ENCODE results near the gene MDC1.

Gene MDC1

DNA sequence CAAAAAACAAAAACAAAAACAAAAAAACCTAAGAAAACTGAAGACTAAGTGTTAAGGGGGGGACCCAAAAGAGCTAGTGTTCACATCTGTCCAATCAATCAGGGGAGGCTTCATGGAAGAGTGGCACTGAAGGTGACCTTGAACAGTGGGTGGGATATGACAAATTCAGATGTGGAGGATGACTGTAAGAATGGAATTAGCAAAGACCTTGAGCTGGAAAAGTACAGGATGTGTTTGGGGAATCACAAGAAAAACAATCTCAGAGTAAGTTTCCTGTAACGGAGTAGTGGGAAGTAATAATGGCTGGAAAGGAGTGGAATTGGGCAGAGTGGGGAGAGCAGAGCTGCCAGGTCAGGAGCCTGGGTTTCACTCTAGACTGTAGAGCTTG, 30.2 kb upstream of the MDC1 start:
- no peak for DNase-seq (ENCODE audit: low read depth, low spot score)

DNA sequence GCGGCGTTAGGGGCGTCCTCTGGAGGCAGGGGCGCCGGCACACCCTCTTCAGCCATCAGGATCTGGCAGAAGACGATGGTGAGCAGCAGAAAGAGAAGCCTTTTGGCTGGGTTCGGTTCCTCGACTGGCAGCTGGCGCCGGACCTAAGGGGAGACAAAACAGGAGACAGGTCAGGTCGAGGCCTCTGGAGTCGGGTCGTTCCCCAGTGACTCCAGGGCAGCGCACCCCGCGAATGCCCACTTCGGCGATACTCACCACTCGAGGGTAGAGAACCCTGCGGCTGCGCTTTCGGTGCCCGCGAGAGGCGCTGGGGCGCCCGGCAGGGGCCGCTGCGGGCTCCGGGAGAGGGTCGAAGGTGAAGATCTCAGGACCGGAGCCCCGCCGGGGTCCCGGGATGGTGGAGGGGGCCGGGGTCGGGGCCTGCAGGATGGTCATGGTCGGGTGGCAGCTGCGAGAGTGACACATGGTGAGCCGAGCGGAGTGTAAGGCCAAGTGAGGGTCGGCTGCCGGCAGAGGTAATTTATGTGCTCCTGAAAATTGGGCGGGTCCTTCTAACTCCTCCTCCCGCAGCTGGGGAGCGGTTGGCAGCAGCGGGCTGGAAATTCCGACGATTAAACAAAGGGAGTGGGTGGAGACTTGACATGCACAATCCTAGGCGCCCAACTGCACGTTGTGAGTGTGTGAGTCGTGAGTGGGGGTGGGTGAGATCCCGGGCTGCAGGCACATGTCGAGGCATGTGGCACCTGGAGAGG, 27.1 kb upstream of the MDC1 start, which contains the start of gene IER3:
TSS of gene IER3 (minus strand) at position 494 of the 752 bp plus-strand sequence. CDS start at position 465, 29 bp downstream.
- peak; percentile 76 for DNase-seq (ENCODE audit: low read depth, low spot score)

DNA sequence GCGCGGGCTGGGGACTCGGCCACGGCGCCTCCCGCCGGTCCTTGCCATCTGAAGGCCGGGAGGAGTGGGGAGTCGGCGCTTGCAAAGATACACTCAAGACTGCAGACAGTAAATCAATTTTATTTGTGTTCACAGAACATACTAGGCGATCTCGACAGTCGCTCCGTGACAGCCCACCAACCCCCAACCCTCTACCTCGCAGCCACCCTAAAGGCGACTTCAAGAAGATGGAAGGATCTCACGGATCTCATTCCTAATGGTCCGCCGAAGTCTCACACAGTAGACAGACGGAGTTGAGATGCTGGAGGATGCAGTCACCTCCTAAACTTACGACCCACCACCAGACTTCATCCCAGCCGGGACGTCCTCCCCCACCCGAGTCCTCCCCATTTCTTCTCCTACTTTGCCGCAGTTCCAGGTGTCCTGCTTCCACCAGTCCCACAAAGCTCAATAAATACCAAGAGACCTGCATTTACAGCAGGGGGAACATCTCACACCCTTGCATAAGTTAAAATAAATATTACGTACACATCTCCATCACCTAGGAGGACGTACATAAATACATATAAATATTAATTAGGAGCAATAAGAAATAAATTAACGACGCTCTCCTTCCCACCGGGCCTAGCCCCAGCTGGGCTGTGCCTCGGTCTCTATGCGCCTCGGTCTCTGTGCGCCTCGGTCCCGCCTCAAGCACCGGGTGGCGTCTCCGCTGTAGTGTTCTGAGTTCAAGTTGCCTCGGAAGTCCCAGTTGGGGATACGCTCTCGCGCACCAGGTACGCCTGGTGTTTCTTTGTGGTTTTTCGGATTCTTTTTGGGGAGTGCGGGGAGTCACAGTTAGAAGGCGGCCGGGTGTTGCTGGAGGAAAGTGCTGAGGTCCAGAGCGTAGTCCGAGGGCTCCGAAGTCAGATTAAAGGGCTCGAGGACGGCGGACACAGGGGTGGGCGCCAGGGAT, 26.3 kb upstream of the MDC1 start:
- DNase-seq (ENCODE audit: low read depth, low spot score) = no peak

DNA sequence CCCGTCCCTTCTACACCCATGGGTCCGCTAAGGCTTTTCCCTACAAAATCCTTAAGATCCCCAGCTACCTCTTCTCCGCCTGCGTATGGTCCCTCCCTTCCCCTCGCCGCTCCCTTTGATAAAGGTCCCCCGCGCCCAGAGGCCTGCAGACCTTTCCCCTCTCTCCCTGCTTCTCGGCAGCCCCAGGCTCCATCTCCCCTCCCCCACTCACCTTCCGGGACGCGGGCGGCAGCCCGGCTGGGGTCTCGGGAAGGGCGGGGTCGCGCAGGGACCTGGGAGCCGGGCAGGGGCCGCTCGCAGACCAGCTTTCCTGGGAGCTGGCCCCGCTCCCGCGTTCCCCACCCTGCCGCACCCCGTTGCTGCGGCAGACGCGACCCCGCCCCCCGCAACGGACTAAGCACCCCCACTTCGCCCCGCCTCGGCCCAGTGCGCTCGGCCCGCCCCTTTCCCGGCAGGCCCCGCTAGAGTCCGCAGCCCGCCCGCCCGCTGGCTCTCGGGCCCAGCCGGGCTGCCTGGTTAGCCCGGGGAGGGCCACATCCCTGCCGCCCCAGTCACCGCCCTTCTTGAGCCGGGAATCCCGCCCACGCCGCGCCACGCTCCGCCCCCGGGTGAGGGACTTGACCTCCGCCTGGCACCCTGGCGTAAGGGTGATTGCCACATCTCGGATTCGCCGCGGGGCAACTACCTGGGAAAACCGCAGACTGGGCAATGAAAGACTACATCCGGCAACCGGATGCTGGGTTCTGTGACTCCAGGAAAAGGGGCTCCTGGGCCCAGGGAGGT, 25.4 kb upstream of the MDC1 start, which contains the start of gene FLOT1:
TSS of gene FLOT1 (minus strand) at position 372 of the 783 bp plus-strand sequence. CDS start 498 bp downstream, outside the sequence.
- DNase-seq (ENCODE audit: low read depth, low spot score) = peak; percentile 68

DNA sequence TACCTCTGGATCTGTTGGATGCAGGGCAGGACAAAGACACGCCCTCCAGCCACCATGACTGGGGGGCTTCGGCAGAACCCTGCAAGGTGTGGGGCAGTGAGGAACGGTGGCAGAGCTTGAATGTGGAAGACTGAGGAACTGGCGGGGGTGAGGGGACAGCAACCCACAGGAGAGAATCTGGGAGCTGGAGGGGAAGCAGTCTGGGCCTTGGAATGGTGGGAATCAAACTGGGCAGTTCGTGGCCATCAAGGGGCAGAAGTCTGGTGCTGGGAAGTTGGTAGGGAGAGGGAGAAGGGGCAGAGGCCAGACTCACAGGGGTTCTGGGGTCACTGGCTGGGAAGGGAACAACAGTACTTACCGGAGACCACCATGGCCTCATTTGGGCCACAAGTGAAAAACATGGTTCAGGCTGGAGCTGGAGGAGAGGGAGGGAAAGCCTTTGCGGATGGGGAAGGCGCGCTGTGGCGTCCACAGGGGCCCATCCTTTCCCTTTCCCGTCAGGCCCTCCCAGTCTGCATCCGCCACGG, 24.8 kb upstream of the MDC1 start:
- no peak for DNase-seq (ENCODE audit: low read depth, low spot score)

DNA sequence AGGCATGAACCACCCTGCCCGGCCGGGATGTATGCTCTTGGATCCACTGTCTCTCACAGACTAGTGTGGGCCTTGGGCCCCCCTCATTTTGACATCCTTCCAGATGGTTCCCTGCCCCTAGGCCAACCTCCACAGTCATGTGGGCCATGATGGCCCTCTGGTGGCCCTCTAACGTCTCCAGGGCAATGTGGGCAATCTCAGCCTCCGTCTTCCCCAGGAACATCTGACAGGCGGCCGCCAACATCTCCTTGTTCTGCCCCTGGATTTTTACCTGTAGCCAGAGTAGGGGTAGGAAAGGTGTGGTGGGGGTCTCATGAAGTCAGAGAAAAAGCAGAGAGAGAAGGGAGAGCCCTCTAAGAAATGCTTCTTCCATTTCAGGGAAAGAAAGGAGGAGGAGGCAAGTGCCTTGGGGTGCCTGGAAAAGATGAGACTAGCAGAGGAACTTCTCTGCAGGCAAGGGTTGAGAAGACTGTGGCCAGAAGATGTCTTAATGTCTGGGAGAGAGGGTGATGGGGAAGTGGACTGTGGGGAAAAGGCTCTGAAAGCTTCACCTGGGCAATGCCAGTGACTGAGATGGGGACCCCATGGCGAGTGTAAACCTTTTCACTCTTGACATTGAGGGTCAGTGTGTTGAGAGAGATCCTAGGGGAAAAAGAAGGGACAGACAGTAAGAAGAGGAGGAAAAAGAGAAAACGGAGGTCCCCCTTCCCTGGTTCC, 24.1 kb upstream of the MDC1 start:
- no peak for DNase-seq (ENCODE audit: low read depth, low spot score)

DNA sequence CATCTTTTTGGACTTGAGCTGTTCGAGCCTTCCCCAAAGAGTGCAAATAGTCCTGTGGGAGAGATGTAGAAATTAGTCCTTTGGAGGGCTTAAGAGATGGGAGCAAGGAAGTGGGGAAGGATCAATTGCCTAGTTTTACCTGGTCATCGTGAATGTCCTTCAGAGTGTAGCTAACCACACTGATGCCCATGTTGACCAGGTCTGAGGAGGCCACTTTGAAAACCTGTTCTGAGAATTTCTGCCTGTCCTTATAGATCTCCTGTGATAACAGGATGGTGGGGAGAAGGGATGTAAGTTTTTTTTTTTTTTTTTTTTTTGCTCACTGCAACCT, 23.4 kb upstream of the MDC1 start:
- no peak for DNase-seq (ENCODE audit: low read depth, low spot score)

DNA sequence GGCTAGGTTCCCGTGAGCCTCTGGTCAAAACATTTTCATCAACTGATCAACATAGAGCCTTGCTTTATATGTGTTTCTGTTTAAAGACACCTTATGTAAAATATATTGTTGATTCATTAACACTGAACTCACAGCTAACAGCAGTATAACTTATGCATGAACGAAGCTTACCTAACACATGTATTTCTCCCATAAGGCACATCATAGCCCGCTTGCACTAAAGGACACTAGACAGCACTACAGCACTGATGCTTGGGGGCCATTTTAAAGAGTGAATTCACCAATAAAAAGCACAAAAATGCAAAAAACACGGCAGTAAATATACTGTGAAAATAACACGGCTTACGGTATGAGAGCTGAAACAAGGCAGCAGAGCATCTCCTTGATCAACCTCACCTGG, 21.5 kb upstream of the MDC1 start:
- DNase-seq (ENCODE audit: low read depth, low spot score) = no peak

DNA sequence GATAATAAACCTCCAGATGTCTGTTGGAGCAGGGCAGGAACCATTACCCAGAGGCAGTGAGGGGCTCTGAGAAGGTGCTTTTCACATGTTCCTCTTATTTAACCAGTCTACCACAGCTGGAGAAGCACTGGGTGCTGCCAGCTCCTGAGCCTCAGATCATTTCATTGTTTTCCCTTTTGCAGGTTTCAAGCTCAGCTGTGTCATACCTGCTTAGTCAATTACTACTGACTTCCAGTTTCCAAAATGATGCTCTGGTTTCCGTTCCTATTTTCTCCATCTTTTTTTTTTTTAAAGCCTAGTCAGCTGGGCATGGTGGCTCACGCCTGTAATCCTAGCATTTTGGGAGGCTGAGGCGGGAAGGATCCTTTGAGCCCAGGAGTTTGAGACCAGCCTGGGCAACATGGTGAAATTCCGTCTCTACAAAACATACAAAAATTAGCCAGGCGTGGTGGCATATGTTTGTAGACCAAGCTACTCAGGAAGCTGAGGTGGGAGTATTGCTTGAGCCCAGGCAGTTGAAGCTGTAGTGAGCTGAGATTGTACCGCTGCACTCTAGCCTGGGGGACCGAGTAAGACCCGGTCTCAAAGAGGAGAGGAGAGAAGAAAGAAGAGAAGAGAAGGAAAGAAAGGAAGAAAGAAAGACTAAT, 18.7 kb upstream of the MDC1 start:
- DNase-seq (ENCODE audit: low read depth, low spot score) = no peak

DNA sequence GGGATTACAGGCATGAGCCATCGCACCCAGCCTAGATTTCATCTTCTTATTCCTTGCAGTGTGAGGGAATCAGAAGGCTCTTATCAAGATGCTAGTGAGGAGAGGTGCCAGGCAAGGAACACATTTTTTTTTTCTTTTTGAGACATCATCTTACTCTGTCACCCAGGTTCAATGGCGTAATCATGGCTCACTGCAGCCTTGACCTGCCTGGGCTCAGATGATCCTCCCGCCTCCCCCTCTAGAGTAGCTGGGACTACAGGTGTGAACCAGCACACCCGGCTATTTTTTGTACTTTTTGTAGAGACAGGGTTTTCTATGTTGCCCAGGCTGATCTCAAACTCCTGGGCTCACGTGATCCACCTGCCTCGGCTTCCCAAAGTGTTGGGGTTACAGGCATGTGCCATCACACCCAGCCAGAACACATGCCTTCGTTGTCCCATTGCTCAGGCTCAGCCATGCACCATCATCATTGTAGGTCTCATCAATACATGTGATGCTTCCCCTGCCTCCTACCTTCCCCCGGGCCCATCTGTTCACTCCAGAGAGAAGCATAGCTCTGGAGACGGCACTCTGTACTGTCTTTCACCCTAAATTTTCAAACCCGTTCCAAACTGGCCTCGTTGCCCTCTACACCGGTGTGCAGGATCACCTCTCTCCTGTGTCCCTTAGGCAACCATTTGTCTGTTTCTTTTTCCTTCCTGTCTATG, 15.3 kb upstream of the MDC1 start:
- DNase-seq (ENCODE audit: low read depth, low spot score) = no peak

DNA sequence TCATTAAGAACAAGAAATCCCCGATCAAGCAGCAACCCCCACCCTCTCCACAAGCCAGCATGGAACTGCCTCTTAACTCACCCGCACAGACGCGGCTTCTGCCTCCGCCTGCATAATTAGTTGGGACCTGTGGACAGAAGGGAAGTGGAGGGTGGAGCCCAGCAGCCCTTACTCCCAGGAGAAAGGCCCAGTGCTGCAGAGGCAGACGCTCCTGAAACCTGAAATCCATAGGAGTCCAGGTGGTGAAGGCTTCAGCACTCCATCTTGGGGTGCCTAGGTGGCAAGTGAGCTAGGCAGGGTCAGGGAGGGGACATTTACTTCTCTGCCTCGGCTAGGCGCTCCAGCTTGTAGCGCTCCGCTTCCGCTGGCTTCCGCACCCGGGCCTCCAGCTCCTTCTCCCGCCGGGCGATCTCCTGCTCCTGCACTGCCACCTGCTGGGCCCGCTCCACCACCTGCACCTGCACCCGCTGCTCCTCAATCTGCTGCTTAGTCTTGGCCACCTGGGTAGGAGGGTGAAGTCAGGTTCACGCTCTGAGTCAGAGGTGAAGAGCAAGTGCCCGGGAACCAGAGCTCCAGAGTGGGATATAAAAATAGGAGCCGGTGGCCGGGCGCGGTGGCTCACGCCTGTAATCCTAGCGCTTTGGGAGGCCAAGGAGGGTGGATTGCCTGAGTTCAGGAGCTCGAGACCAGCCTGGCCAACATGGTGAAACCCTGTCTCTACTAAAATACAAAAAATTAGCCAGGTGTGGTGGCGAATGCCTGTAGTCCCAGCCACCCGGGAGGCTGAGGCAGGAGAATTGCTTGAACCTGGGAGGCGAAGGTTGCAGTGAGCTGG, 13.7 kb upstream of the MDC1 start:
- peak; percentile 76 for DNase-seq (ENCODE audit: low read depth, low spot score)

DNA sequence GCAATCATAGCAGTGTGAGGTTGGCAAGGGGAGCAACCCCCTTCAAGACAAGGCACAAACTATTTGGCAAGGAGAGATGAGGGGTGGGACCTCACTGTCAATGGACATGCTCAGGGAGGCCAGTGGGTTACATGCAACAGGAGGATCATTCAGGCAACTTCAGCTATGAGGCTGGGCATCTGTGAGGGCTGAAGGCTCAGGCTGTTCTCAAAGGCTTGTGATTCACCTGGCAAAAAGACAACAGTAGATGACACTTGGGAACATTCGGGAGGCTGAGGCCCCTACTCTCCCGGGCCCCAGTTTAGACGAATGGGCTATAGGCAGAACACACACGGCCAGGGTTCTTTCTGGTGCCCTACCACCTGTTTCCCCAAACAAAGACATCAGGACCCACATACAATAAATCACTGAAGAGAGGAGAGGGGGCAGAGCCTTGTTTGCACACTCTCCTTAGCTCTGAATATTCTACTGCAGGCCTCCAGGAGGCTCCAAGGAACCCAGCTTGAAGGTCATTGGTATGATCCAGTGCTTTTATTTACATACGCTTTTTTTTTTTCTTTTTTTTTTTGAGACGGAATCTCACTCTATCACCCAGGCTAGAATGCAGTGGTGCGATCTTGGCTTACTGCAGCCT, 11.0 kb upstream of the MDC1 start:
- DNase-seq (ENCODE audit: low read depth, low spot score) = no peak

DNA sequence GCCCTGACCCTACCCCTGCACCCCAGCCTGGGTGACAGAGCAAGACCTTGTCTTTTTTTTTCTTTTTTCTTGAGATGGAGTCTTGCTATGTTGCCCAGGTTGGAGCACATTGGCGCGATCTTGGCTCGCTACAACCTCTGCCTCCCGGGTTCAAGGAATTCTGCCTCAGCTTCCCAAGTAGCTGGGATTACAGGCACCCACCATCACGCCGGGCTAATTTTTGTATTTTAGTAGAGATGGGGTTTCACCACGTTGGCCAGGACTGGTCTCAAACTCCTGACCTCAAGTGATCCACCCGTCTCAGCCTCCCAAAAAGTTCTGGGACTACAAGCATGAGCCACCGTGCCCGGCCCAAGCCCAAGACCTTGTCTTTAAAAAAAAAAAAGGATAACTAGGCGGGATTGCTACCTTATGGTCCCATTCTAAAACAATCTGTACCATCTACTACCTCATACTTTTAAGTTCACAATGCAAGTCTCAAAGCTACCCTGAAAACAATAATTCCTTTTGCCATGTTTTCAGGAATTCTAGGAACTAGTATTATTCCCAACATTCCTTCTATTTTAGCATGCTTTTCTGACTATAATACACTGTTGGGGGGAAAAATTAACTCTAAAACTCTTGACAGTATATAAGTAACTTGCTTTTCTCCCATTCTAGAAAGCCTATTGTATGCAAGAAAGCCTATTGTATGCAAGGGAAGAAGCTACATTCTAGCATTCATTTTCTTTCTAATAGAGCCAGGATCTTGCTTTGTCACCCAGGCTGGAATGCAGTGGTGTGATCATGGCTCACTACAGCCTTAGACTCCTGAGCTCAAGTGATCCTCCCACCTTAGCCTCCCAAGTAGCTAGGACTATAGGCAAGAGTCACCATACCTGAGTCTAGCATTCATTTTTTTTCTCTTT, 9.7 kb upstream of the MDC1 start:
- DNase-seq (ENCODE audit: low read depth, low spot score) = no peak

DNA sequence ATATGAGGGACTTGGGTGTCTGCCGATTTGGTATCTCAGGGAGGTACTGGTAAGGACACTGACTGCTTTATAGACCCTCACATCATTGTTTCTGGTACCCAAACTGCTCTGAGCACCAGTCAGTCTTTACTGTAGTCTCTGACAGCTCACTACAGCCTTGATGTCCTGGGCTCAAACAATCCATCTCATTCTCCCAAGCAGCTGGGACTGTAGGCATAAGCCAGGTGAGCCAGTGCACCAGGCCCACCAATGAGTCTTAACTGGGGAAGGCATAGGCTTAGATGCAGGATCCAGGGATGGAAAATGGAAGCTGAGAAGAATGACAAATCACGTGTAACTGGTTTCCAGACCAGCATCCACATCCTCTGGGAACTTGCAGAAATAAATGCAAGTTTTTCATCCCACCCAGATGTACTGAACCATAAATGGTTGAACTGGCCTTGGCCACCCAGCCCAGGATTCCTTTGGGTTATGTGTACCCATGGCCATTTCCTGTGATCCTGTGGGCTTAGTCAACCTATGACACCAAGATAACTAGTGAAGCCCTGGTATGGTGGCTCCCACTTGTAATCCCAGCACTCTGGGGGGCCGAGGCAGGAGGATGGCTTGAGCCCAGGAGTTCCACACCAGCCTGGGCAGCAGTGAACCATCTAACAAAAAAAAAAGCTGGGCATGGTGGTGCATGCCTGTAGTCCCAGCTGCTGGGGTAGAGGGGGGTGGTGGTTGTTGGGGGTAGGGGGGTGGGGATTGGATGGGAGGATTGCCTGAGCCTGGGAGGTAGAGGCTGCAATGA, 8.8 kb upstream of the MDC1 start:
- no peak for DNase-seq (ENCODE audit: low read depth, low spot score)

DNA sequence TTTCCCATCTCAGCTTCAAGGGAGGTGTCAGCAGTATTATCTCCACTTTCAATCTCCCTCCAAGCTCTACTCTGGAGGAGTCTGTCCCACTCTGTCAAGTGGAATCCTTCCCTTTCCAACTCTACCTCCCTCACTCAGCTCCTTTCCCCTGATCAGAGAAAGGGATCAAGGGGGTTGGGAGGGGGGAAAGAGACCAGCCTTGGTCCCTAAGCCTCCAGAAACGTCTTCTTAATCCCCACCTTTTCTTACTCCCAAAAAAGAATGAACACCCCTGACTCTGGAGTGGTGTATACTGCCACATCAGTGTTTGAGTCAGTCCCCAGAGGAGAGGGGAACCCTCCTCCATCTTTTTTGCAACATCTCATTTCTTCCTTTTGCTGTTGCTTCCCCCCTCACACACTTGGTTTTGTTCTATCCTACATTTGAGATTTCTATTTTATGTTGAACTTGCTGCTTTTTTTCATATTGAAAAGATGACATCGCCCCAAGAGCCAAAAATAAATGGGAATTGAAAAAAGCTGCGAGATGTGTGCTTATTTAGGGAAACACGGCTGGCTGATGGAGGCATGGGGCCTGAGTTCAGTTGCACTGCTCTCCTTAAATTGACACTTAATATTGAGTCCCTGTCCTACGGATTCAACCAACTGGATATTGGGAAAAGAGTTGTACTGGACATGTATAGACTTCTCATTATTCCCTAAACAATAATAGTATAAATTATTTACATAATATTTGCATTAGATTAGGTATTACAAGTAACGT, 8.0 kb upstream of the MDC1 start:
- no peak for DNase-seq (ENCODE audit: low read depth, low spot score)

All from activated naive CD8-positive, alpha-beta T cell treated with anti-CD3 and anti-CD28 coated beads, Interleukin-2, amount 50 U/mL, for 16 hours (primary cell).